ENCODE measurements around the gene DTNA.
"Not testable (repeated sequence)": the region's sequence is repeated elsewhere in the genome, so short reads cannot be mapped to it uniquely, and the experiment has no call there.

DTNA gene

GRCh38 chr18:34911661-34912384, 201.7 kb downstream of the DTNA start:
- DNase-seq, result peak; percentile 65

GRCh38 chr18:34913837-34914661, 204.0 kb downstream of the DTNA start:
- peak; percentile 42 for DNase-seq

- peak; percentile 16 for DNase-seq
Observed at GRCh38 chr18:34915046-34915445, 204.9 kb downstream of the DTNA start.

GRCh38 chr18:34916539-34916938, 206.4 kb downstream of the DTNA start:
- DNase-seq, result not testable (repeated sequence)

- no peak for DNase-seq
Observed at GRCh38 chr18:34918856-34919255, 208.8 kb downstream of the DTNA start.

- no peak for DNase-seq
Observed at GRCh38 chr18:34921226-34921625, 211.1 kb downstream of the DTNA start.

GRCh38 chr18:34921811-34922385, 211.8 kb downstream of the DTNA start:
- DNase-seq, result no peak

- DNase-seq, result not testable (repeated sequence)
Observed at GRCh38 chr18:34922594-34922993, 212.5 kb downstream of the DTNA start.

GRCh38 chr18:34923911-34924310, 213.8 kb downstream of the DTNA start:
- DNase-seq, result no peak

- DNase-seq, result no peak
Observed at GRCh38 chr18:34926683-34927082, 216.6 kb downstream of the DTNA start.

- DNase-seq, result peak; percentile 24
Observed at GRCh38 chr18:34928088-34928753, 218.1 kb downstream of the DTNA start.

GRCh38 chr18:34928754-34929335, 218.7 kb downstream of the DTNA start:
- peak; percentile 37 for DNase-seq

GRCh38 chr18:34929336-34929780, 219.3 kb downstream of the DTNA start:
- peak; percentile 95 for DNase-seq

- DNase-seq, result no peak
Observed at GRCh38 chr18:34932363-34932762, 222.3 kb downstream of the DTNA start.

GRCh38 chr18:34932792-34933466, 222.8 kb downstream of the DTNA start:
- DNase-seq, result no peak

- DNase-seq, result no peak
Observed at GRCh38 chr18:34933909-34934661, 224.0 kb downstream of the DTNA start.

- no peak for DNase-seq
Observed at GRCh38 chr18:34936772-34937171, 226.7 kb downstream of the DTNA start.

- DNase-seq, result no peak
Observed at GRCh38 chr18:34938090-34938489, 228.0 kb downstream of the DTNA start.
